Lower leg skin (tissue), 4 donors: Measurements from ENCODE around the gene FAM83G. TPM values are rescaled to one million over a fixed set of nuclear protein-coding genes. Genes with fewer than 3 reads are reported as not detected.

Source experiments
- DNase-seq, 2 donors: peaks; one replicate each; pipeline ENCODE4 v3.0.0-alpha.2; 2019; ENCODE audit warnings: low spot score in 2 of 2
- H3K4me3 ChIP-seq: fragments of 200-600 bp; sonication (generic); 2 replicates; pipeline ENCODE4 v1.5.1; 2017; ENCODE audit warnings: mild to moderate bottlenecking, low read depth; ENCODE audit not compliant: poor library complexity, severe bottlenecking
- CTCF ChIP-seq, 3 donors: fragments of 450-650 bp; IDR thresholded peaks; one replicate each; pipeline ENCODE4 v1.5.1; 2016; ENCODE audit warnings: antibody characterized with exemption in 3 of 3, mild to moderate bottlenecking in 3 of 3, moderate library complexity in 2 of 3
- POLR2A ChIP-seq, 2 donors: fragments of 450-650 bp; IDR thresholded peaks; one replicate each; pipeline ENCODE4 v1.6.1; 2016 to 2017; ENCODE audit warnings: antibody characterized with exemption in 2 of 2, mild to moderate bottlenecking in 1 of 2, moderate library complexity in 1 of 2
- WGBS, 2 donors: methylation state at CpG; one replicate each; pipeline ENCODE4 v1.1.5; 2018; 5-methylcytosine and 5-hydroxymethylcytosine counted together
- intact Hi-C: fragments of 100-400 bp; cut with DNase I; formaldehyde crosslinking; loops from one replicate; pipeline ENCODE4 v1.15.0; 2023; ENCODE audit warnings: low total_unique reads
- total RNA-seq, 4 donors: library from RNA; depleted of rRNA; stranded (reverse); fragments of >200 nt; gene quantifications; one replicate each; pipeline ENCODE4 v1.1.0, GENCODE V29; 2016

Gene FAM83G
- total RNA-seq, 4 donors from 2014 or later: 131 to 298 (median 190) TPM

- H3K4me3 ChIP-seq: no peak overlapping the region
- WGBS, 2 donors: 57 to 65% methylated on average over 8 of the region's 8 CpGs
- intact Hi-C loops: no loop called here
- no peak for DNase-seq
- no peak for TF ChIP-seq CTCF (IDR thresholded peaks at IDR 0.05)
These were observed 5.2 kb downstream of the FAM83G start for GRCh38 chr17:18999394-18999793.

GRCh38 chr17:18997650-18998196, 6.8 kb downstream of the FAM83G start:
- no peak for DNase-seq
- intact Hi-C loops: no loop called here
- 51 to 59% methylated on average over 6 of the region's 6 CpGs for WGBS, 2 donors
- TF ChIP-seq POLR2A (IDR thresholded peaks at IDR 0.05) (no peak), CTCF (IDR thresholded peaks at IDR 0.05) (no peak)
- no peak overlapping the region for H3K4me3 ChIP-seq

- no peak overlapping the region for H3K4me3 ChIP-seq
- TF ChIP-seq POLR2A (IDR thresholded peaks at IDR 0.05) (no peak), CTCF (IDR thresholded peaks at IDR 0.05) (no peak)
- no peak for DNase-seq
- 65 to 68% methylated on average over 2 of the region's 2 CpGs for WGBS, 2 donors
- intact Hi-C loops: no loop called here
These were observed 8.1 kb downstream of the FAM83G start for GRCh38 chr17:18996458-18996857.

GRCh38 chr17:18995220-18995619, 9.3 kb downstream of the FAM83G start:
- no peak overlapping the region for H3K4me3 ChIP-seq
- no peak for DNase-seq
- 81 to 85% methylated on average over 3 of the region's 3 CpGs for WGBS, 2 donors
- intact Hi-C loops: no loop called here
- TF ChIP-seq CTCF (IDR thresholded peaks at IDR 0.05) (no peak), POLR2A (IDR thresholded peaks at IDR 0.05) (no peak)

GRCh38 chr17:18994631-18995030, 9.9 kb downstream of the FAM83G start:
- intact Hi-C loops: no loop called here
- 16 to 17% methylated on average over 1 of the region's 1 CpG for WGBS, 2 donors
- TF ChIP-seq CTCF (IDR thresholded peaks at IDR 0.05) (no peak), POLR2A (IDR thresholded peaks at IDR 0.05) (no peak)
- no peak overlapping the region for H3K4me3 ChIP-seq
- DNase-seq: no peak

- 47 to 57% methylated on average over 14 to 16 of the region's 16 CpGs for WGBS, 2 donors
- no peak for DNase-seq
- no peak overlapping the region for H3K4me3 ChIP-seq
- no peak for TF ChIP-seq CTCF (IDR thresholded peaks at IDR 0.05)
- TF ChIP-seq POLR2A (IDR thresholded peaks at IDR 0.05): no peak
- intact Hi-C loops: no loop called here
These were observed 10.5 kb downstream of the FAM83G start for GRCh38 chr17:18993905-18994526.
